Endodermal cell (in vitro differentiated cells): ENCODE measurements around the gene GPLD1. TPM values are rescaled to one million over a fixed set of nuclear protein-coding genes. Genes with fewer than 3 reads are reported as not detected.
"Not testable (repeated sequence)": the region's sequence is repeated elsewhere in the genome, so short reads cannot be mapped to it uniquely, and the experiment has no call there.

Source experiments
- DNase-seq: peaks from one replicate; pipeline ENCODE4 v3.0.0-alpha.2; 2017
- H3K27ac ChIP-seq: 2 replicates; pipeline ENCODE4 v1.5.1; 2013; ENCODE audit warnings: mild to moderate bottlenecking, low read depth, low read length, moderate library complexity
- H3K27me3 ChIP-seq: 2 replicates; pipeline ENCODE4 v1.6.1; 2013; ENCODE audit warnings: mild to moderate bottlenecking, low read length, moderate library complexity; ENCODE audit not compliant: insufficient read depth, control insufficient read depth, poor library complexity, severe bottlenecking
- H3K36me3 ChIP-seq: 2 replicates; pipeline ENCODE4 v1.7.0; 2013; ENCODE audit warnings: mild to moderate bottlenecking, low read length, moderate library complexity; ENCODE audit not compliant: control insufficient read depth, insufficient read depth
- H3K4me1 ChIP-seq: one replicate; pipeline ENCODE4 v1.7.0; 2013; ENCODE audit warnings: low read length; ENCODE audit not compliant: control insufficient read depth, insufficient read depth
- H3K4me3 ChIP-seq: 2 replicates; pipeline ENCODE4 v1.5.1; 2013; ENCODE audit warnings: mild to moderate bottlenecking, low read length, moderate library complexity
- H3K9ac ChIP-seq: 2 replicates; pipeline ENCODE4 v1.6.1; 2013; ENCODE audit warnings: mild to moderate bottlenecking, low read length, moderate library complexity; ENCODE audit not compliant: poor library complexity, severe bottlenecking; ENCODE audit errors: extremely low read depth
- H3K9me3 ChIP-seq: 2 replicates; pipeline ENCODE4 v1.6.1; 2013; ENCODE audit warnings: mild to moderate bottlenecking, low read length, moderate library complexity; ENCODE audit not compliant: control insufficient read depth
- H3K27ac Mint-ChIP-seq: 2 replicates; pipeline ENCODE4 v1.8.0; 2020; ENCODE audit warnings: mixed read lengths
- H3K27me3 Mint-ChIP-seq: 2 replicates; pipeline ENCODE4 v1.8.0; 2021; ENCODE audit warnings: mild to moderate bottlenecking, mixed read lengths; ENCODE audit not compliant: insufficient read depth
- H3K36me3 Mint-ChIP-seq: 2 replicates; pipeline ENCODE4 v1.8.0; 2020; ENCODE audit warnings: low read depth, mixed read lengths
- H3K4me1 Mint-ChIP-seq: 2 replicates; pipeline ENCODE4 v1.8.0; 2020; ENCODE audit warnings: mixed read lengths
- H3K4me3 Mint-ChIP-seq: 2 replicates; pipeline ENCODE4 v1.8.0; 2020; ENCODE audit warnings: mild to moderate bottlenecking, moderate library complexity, mixed read lengths
- H3K9me3 Mint-ChIP-seq: 2 replicates; pipeline ENCODE4 v1.8.0; 2020; ENCODE audit warnings: mild to moderate bottlenecking, mixed read lengths
- WGBS, 2 experiments: methylation state at CpG; one replicate each; pipeline versions ENCODE4 v1.1.5 to v1.1.7; 2013; ENCODE audit warnings: missing lambda C conversion rate in 2 of 2, mixed read lengths in 1 of 2; ENCODE audit not compliant: insufficient coverage in 1 of 2, insufficient read length in 1 of 2; 5-methylcytosine and 5-hydroxymethylcytosine counted together
- total RNA-seq, 2 donors: library from RNA; stranded (reverse); fragmentation: NEBNext Ultra II Directional in 1 of 2; extraction: Animal tissue kit (Norgen Biotek cat#: 25700) in 1 of 2; gene quantifications; 2 replicates in 1 of 2; 3 replicates in 1 of 2; pipeline ENCODE4 v1.2.1, GENCODE V29; 2021
- TF ChIP-seq, protein P1 (sequence below): fragments of 200-600 bp; sonication (generic); conservative IDR thresholded peaks from 2 replicates; pipeline ENCODE4 v1.5.0; 2021; ENCODE audit warnings: antibody characterized with exemption, mild to moderate bottlenecking

Gene GPLD1
- total RNA-seq, 2 donors from 2014 or later = 5.3 to 7.5 TPM

DNA sequence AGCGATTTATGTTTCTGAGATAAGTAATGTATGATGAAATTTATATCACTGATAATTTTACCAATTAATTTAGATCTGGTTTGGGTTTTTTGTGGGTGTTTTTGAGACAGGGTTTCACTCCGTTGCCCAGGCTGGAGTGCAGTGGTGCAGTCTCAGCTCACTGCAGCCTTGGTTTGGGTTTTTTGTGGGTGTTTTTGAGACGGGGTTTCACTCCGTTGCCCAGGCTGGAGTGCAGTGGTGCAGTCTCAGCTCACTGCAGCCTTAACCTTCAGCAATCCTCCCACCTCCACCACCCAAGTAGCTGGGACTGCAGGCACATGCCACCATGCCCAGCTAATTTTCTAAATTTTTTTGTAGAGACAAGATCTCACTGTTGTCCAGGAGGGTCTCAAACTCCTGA lies 73.6 kb downstream of the GPLD1 start:
- Histone ChIP-seq H3K36me3 (peaks cover 92% of the 10 kb centered on the region), H3K4me3 (no peak overlapping the region), H3K9me3 (no peaks in the 10 kb centered on the region), H3K27ac (no peak overlapping the region), H3K27me3 (no peaks in the 10 kb centered on the region), H3K9ac (no peak overlapping the region), H3K4me1 (no peaks in the 10 kb centered on the region)
- DNase-seq = no peak
- Mint-ChIP-seq H3K4me3 (no peak overlapping the region), H3K27me3 (no peaks in the 10 kb centered on the region), H3K27ac (no peak overlapping the region), H3K36me3 (peaks cover 75% of the 10 kb centered on the region), H3K9me3 (no peaks in the 10 kb centered on the region), H3K4me1 (peaks cover 8% of the 10 kb centered on the region)
- WGBS, 2 experiments = 91% methylated on average over 3 of the region's 4 CpGs; no CpG with 5 or more reads in 1 of the 2 experiments
- TF ChIP-seq, protein P1, sequence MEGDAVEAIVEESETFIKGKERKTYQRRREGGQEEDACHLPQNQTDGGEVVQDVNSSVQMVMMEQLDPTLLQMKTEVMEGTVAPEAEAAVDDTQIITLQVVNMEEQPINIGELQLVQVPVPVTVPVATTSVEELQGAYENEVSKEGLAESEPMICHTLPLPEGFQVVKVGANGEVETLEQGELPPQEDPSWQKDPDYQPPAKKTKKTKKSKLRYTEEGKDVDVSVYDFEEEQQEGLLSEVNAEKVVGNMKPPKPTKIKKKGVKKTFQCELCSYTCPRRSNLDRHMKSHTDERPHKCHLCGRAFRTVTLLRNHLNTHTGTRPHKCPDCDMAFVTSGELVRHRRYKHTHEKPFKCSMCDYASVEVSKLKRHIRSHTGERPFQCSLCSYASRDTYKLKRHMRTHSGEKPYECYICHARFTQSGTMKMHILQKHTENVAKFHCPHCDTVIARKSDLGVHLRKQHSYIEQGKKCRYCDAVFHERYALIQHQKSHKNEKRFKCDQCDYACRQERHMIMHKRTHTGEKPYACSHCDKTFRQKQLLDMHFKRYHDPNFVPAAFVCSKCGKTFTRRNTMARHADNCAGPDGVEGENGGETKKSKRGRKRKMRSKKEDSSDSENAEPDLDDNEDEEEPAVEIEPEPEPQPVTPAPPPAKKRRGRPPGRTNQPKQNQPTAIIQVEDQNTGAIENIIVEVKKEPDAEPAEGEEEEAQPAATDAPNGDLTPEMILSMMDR = no peak

GRCh38 chr6:24414531-24414930 lies 74.8 kb downstream of the GPLD1 start:
- not testable (repeated sequence) for H3K4me3 Mint-ChIP-seq, H3K27me3 ChIP-seq, H3K27ac ChIP-seq, H3K27ac Mint-ChIP-seq, H3K9me3 ChIP-seq, H3K9ac ChIP-seq, H3K4me1 Mint-ChIP-seq, DNase-seq, H3K9me3 Mint-ChIP-seq, H3K4me3 ChIP-seq, H3K27me3 Mint-ChIP-seq, H3K4me1 ChIP-seq
- H3K36me3 Mint-ChIP-seq = peaks cover 68% of the 10 kb centered on the region
- peaks cover 92% of the 10 kb centered on the region for H3K36me3 ChIP-seq
- 91 to 96% methylated on average over 10 to 15 of the region's 15 CpGs for WGBS, 2 experiments

DNA sequence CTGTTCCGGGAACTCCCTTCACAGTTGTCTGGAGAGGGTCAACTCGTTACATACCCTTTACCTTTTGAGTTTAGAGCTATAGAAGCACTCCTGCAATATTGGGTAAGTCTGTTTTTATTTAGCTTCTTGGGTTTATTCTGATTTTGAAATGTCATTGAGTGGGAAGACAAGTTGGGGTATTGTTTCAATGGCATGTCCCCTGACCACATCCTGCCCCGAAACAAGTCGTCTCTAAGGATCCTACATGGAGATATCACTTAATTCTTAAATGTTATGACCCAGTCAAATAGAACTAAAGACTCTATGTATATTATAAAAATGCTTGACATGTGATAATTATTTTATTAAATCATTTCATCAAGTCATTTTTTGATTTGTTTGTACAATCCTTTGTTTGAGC lies 77.1 kb downstream of the GPLD1 start:
- H3K27me3 Mint-ChIP-seq = no peaks in the 10 kb centered on the region
- Histone ChIP-seq H3K9me3 (no peaks in the 10 kb centered on the region), H3K4me3 (no peak overlapping the region), H3K27ac (no peak overlapping the region), H3K9ac (no peak overlapping the region), H3K27me3 (no peaks in the 10 kb centered on the region), H3K4me1 (no peaks in the 10 kb centered on the region), H3K36me3 (peaks cover 92% of the 10 kb centered on the region)
- H3K27ac Mint-ChIP-seq = no peak overlapping the region
- TF ChIP-seq, protein P1 = no peak
- no peak overlapping the region for H3K4me3 Mint-ChIP-seq
- peaks cover 8% of the 10 kb centered on the region for H3K4me1 Mint-ChIP-seq
- WGBS, 2 experiments = 93 to 100% methylated on average over 2 to 4 of the region's 4 CpGs
- no peaks in the 10 kb centered on the region for H3K9me3 Mint-ChIP-seq
- no peak for DNase-seq
- peaks cover 73% of the 10 kb centered on the region for H3K36me3 Mint-ChIP-seq

DNA sequence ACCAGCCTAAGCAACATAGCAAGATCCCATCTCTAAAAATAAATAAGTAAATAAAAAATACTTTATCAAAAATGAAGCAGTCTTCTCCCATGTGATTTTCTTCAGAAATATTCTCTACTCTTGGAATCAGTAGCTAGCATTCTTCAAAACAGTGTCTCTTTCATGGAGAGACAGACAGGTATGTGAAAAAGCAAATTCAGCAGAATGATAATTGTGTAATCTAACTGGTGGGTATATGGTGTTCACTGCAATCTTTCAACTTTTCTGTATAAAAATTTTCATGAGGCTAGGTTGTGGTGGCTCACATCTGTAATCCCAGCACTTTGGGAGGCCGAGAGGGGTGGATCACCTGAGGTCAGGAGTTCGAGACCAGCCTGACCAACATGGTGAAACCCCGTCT lies 78.8 kb downstream of the GPLD1 start:
- no peaks in the 10 kb centered on the region for H3K9me3 ChIP-seq
- 92% methylated on average over 3 of the region's 3 CpGs; no CpG with 5 or more reads in 1 of the 2 experiments for WGBS, 2 experiments
- Mint-ChIP-seq H3K36me3 (peaks cover 61% of the 10 kb centered on the region), H3K27me3 (no peaks in the 10 kb centered on the region), H3K4me3 (no peak overlapping the region), H3K27ac (no peak overlapping the region), H3K9me3 (no peaks in the 10 kb centered on the region), H3K4me1 (peaks cover 8% of the 10 kb centered on the region)
- H3K27me3 ChIP-seq = no peaks in the 10 kb centered on the region
- no peaks in the 10 kb centered on the region for H3K4me1 ChIP-seq
- peaks cover 88% of the 10 kb centered on the region for H3K36me3 ChIP-seq
- no peak overlapping the region for H3K4me3 ChIP-seq
- no peak for DNase-seq
- TF ChIP-seq, protein P1 = no peak
- H3K9ac ChIP-seq = no peak overlapping the region
- no peak overlapping the region for H3K27ac ChIP-seq
